ENCODE data around the gene URM1.
"Not testable (repeated sequence)": the region's sequence is repeated elsewhere in the genome, so short reads cannot be mapped to it uniquely, and the experiment has no call there.

Gene URM1

GRCh38 chr9:128415281-128415680, 44.1 kb downstream of the URM1 start:
- no peak overlapping the region for H3K4me3 Mint-ChIP-seq
- DNase-seq (ENCODE audit: low spot score) = no peak
- no peaks in the 10 kb centered on the region for H3K36me3 Mint-ChIP-seq (ENCODE audit: low read depth)
- H3K27ac Mint-ChIP-seq = no peak overlapping the region
- H3K9me3 Mint-ChIP-seq = no peaks in the 10 kb centered on the region
- H3K4me1 Mint-ChIP-seq (ENCODE audit: low read depth) = peaks cover 6% of the 10 kb centered on the region
- H3K27me3 Mint-ChIP-seq (ENCODE audit: low read depth) = peaks cover 49% of the 10 kb centered on the region

GRCh38 chr9:128416014-128416413, 44.8 kb downstream of the URM1 start:
- H3K4me3 Mint-ChIP-seq = no peak overlapping the region
- peaks cover 6% of the 10 kb centered on the region for H3K4me1 Mint-ChIP-seq (ENCODE audit: low read depth)
- no peak for DNase-seq (ENCODE audit: low spot score)
- H3K9me3 Mint-ChIP-seq = no peaks in the 10 kb centered on the region
- H3K36me3 Mint-ChIP-seq (ENCODE audit: low read depth) = no peaks in the 10 kb centered on the region
- no peak overlapping the region for H3K27ac Mint-ChIP-seq
- H3K27me3 Mint-ChIP-seq (ENCODE audit: low read depth) = peaks cover 48% of the 10 kb centered on the region

DNA sequence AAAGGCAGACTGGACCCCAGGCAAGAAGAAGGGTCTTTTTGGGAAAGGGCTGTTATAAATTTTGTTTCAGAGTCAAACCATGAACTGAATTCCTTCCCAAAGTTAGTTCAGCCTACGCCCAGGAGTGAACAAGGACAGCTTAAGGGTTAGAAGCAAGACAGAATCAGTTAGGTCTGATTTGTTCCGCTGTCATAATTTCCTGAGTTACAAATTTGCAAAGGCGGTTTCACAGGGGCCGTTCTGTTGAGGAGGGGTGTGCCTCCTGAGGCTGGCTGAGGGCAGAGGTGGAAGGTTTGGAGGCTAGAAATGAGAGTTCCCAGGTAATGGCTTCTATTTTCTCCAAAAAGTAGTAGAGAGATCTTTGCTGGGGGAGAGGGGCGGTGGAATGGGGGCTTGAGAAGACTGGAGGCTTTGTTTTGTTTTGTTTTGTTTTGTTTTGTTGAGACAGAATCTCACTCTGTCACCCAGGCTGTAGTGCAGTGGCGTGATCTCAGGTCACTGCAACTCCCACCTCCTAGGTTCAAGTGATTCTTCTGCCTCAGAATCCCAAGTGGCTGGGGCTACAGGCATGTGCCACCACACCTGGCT, 45.4 kb downstream of the URM1 start:
- no peaks in the 10 kb centered on the region for H3K9me3 Mint-ChIP-seq

GRCh38 chr9:128419061-128419925, 48.1 kb downstream of the URM1 start:
- peaks cover 9% of the 10 kb centered on the region for H3K4me1 Mint-ChIP-seq (ENCODE audit: low read depth)
- no peak for DNase-seq (ENCODE audit: low spot score)
- no peaks in the 10 kb centered on the region for H3K36me3 Mint-ChIP-seq (ENCODE audit: low read depth)
- H3K9me3 Mint-ChIP-seq = no peaks in the 10 kb centered on the region
- no peak overlapping the region for H3K27ac Mint-ChIP-seq
- H3K27me3 Mint-ChIP-seq (ENCODE audit: low read depth) = peaks cover 44% of the 10 kb centered on the region
- peak overlapping the region; percentile 77 for H3K4me3 Mint-ChIP-seq

More for the DNA sequence above, 45.4 kb downstream of the URM1 start:
- H3K27ac Mint-ChIP-seq = no peak overlapping the region
- peaks cover 6% of the 10 kb centered on the region for H3K4me1 Mint-ChIP-seq (ENCODE audit: low read depth)
- H3K27me3 Mint-ChIP-seq (ENCODE audit: low read depth) = peaks cover 43% of the 10 kb centered on the region
- H3K36me3 Mint-ChIP-seq (ENCODE audit: low read depth) = no peaks in the 10 kb centered on the region
- no peak overlapping the region for H3K4me3 Mint-ChIP-seq
- DNase-seq (ENCODE audit: low spot score) = no peak

DNA sequence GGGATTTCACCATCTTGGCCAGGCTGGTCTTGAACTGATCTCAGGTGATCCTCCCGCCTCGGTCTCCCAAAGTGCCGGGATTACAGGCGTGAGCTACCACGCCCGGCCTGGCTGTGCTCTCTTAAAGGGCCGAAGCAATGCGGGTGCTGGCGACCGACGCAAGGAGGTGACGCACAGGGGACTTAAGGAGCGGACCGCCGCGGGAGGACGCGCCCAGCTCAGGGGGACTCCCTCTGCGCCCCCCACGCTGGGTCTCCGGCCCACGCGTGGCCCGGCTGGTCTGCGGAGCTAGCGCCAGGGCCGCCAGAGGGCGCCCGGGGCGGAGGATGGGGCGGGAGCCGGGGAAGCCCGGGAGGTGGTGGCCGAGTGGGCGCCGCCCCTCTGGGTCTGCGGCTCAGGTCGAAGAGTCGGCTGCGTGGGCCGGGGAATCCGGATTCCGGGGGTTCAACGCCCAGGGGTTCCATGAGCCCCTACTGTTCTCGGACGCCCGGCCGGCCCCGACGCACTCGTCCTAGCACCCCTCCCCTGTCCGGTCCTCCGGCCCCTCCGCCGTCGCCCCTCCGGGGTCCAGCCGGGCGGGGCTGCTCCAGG, 49.0 kb downstream of the URM1 start:
- peak overlapping the region; percentile 36 for H3K27ac Mint-ChIP-seq
- peak; percentile 80 for DNase-seq (ENCODE audit: low spot score)
- peak overlapping the region; percentile 77 for H3K4me3 Mint-ChIP-seq
- peaks cover 9% of the 10 kb centered on the region for H3K4me1 Mint-ChIP-seq (ENCODE audit: low read depth)
- peaks cover 38% of the 10 kb centered on the region for H3K27me3 Mint-ChIP-seq (ENCODE audit: low read depth)
- no peaks in the 10 kb centered on the region for H3K9me3 Mint-ChIP-seq
- no peaks in the 10 kb centered on the region for H3K36me3 Mint-ChIP-seq (ENCODE audit: low read depth)

DNA sequence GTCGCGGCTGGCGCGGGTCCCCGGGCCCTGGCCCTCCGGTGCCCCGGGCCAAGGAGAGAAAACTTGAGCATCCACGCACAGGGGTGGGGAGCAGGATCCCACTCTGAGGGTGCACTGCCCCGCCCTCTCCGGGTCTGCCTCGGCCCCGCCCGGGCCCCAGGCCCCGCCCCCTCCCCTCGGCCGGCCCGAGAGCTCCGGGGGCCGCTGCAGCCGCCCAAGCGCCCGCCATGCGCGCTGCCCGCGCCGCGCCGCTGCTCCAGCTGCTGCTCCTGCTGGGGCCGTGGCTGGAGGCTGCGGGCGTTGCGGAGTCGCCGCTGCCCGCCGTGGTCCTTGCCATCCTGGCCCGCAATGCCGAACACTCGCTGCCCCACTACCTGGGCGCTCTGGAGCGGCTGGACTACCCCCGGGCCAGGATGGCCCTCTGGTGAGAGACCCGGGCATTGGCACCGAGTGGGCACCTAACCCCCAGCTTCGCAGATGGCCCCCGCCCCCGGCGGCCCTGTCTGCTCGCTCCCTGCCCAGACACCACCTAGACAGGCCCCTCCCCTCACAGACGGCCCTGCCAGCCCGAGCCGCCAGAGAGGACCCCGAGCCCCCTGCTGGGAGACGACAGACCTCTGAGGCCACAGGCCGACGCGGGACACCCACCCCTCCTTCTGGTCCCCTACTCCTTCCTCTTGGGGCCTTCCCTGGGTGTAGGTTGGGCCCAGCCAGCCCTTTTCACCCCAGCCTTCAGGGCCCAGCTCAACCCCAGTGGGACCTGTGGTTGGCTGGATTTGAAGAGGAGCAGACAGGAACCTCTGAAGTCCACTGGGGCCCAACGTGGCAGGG, 49.7 kb downstream of the URM1 start, which contains the start of gene CERCAM:
Gene CERCAM, plus strand, starts transcription at position 207 of the 831 bp plus-strand sequence. Its CDS starts 21 bp downstream, at position 228.
- peak within 1 kb of the TSS; percentile 36 for H3K27ac Mint-ChIP-seq

DNA sequence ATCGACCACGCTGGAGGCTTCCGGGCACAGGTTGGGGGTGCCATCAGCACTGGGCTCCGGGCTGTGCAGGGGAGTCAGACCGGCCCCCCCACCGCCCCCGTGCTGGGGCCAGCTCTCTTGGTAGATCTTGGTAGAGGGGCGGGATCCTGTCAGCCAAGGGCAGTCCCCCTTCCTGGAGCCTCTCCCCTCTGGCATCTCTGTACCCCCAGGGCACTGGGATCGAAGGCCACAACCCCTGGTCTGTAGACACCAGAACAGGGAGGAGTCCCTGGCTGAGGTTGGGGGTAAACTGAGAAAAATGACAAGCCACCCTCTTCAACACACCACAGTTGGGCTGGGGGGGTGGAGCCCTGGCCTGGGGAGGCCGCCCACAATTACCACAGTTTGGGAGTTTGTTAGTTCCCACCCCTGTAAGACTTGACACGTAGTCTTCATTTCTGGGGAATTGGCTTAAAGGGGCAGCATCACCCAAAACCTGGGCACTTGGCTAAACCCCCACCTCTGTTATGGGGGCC, 50.4 kb downstream of the URM1 start:
- Mint-ChIP-seq H3K27ac (no peak overlapping the region), H3K27me3 (ENCODE audit: low read depth) (peaks cover 25% of the 10 kb centered on the region), H3K4me1 (ENCODE audit: low read depth) (peaks cover 4% of the 10 kb centered on the region), H3K9me3 (no peaks in the 10 kb centered on the region), H3K4me3 (peak overlapping the region; percentile 66), H3K36me3 (ENCODE audit: low read depth) (no peaks in the 10 kb centered on the region)
- peak; percentile 26 for DNase-seq (ENCODE audit: low spot score)

More for the DNA sequence above, 49.7 kb downstream of the URM1 start, which contains the start of gene CERCAM:
- H3K36me3 Mint-ChIP-seq (ENCODE audit: low read depth) = no peaks in the 10 kb centered on the region
- peak within 1 kb of the TSS; percentile 77 for H3K4me3 Mint-ChIP-seq
- H3K27me3 Mint-ChIP-seq (ENCODE audit: low read depth) = peaks cover 32% of the 10 kb centered on the region
- peak; percentile 42 for DNase-seq (ENCODE audit: low spot score)
- no peaks in the 10 kb centered on the region for H3K9me3 Mint-ChIP-seq
- H3K4me1 Mint-ChIP-seq (ENCODE audit: low read depth) = peaks cover 9% of the 10 kb centered on the region

GRCh38 chr9:128422022-128422782, 51.0 kb downstream of the URM1 start:
- not testable (repeated sequence) for H3K9me3 Mint-ChIP-seq; H3K36me3 Mint-ChIP-seq (ENCODE audit: low read depth); H3K27ac Mint-ChIP-seq; H3K4me1 Mint-ChIP-seq (ENCODE audit: low read depth); DNase-seq (ENCODE audit: low spot score)
- Mint-ChIP-seq H3K4me3 (peak overlapping the region; percentile 66), H3K27me3 (ENCODE audit: low read depth) (peaks cover 23% of the 10 kb centered on the region)

GRCh38 chr9:128422783-128423150, 51.6 kb downstream of the URM1 start:
- no peaks in the 10 kb centered on the region for H3K36me3 Mint-ChIP-seq (ENCODE audit: low read depth)
- H3K27me3 Mint-ChIP-seq (ENCODE audit: low read depth) = peaks cover 20% of the 10 kb centered on the region
- H3K4me1 Mint-ChIP-seq (ENCODE audit: low read depth) = peaks cover 3% of the 10 kb centered on the region
- no peaks in the 10 kb centered on the region for H3K9me3 Mint-ChIP-seq
- H3K27ac Mint-ChIP-seq = no peak overlapping the region
- no peak for DNase-seq (ENCODE audit: low spot score)
- no peak overlapping the region for H3K4me3 Mint-ChIP-seq

DNA sequence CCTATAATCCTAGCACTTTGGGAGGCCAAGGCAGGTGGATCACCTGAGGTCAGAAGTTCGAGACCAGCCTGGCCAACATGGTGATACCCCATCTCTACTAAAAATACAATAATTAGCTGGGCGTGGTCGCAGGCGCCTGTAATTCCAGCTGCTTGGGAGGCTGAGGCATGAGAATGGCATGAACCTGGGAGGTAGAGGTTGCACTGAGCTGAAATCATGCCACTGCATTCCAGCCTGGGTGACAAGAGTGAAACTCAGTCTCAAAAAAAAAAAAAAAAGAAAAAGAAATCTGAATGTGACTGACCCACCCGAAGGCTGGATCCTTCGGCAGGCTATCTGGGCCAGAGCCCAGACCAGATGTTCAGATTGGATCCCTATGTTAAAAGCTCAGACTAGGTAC, 52.2 kb downstream of the URM1 start:
- not testable (repeated sequence) for H3K27ac Mint-ChIP-seq; DNase-seq (ENCODE audit: low spot score); H3K4me3 Mint-ChIP-seq; H3K9me3 Mint-ChIP-seq; H3K4me1 Mint-ChIP-seq (ENCODE audit: low read depth); H3K36me3 Mint-ChIP-seq (ENCODE audit: low read depth)
- H3K27me3 Mint-ChIP-seq (ENCODE audit: low read depth) = peaks cover 20% of the 10 kb centered on the region

DNA sequence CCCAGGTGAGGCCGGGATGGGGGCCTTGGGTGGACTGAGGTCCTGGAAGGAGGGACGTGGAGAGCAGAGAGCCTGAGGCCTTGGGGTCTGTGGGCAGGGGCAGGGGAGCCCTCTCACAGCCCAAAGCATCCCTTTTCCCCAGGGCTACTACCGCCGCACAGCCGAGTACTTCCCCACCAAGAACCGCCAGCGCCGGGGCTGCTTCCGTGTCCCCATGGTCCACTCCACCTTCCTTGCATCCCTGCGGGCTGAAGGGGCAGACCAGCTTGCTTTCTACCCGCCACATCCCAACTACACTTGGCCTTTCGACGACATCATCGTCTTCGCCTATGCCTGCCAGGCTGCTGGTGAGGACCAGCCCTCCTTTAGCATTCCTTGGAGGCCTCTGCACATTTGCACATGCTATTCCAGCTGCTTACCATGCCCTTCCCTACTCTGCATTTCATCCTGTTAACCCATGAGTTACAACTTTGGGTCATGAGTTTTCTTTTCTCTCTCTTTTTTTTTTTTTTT, 53.1 kb downstream of the URM1 start:
- no peak overlapping the region for H3K4me3 Mint-ChIP-seq
- no peak overlapping the region for H3K27ac Mint-ChIP-seq
- H3K27me3 Mint-ChIP-seq (ENCODE audit: low read depth) = peaks cover 12% of the 10 kb centered on the region
- peaks cover 3% of the 10 kb centered on the region for H3K4me1 Mint-ChIP-seq (ENCODE audit: low read depth)
- no peaks in the 10 kb centered on the region for H3K36me3 Mint-ChIP-seq (ENCODE audit: low read depth)
- H3K9me3 Mint-ChIP-seq = no peaks in the 10 kb centered on the region
- DNase-seq (ENCODE audit: low spot score) = no peak

GRCh38 chr9:128428644-128429512, 57.7 kb downstream of the URM1 start:
- H3K27me3 Mint-ChIP-seq (ENCODE audit: low read depth) = no peaks in the 10 kb centered on the region
- H3K4me3 Mint-ChIP-seq = no peak overlapping the region
- no peaks in the 10 kb centered on the region for H3K4me1 Mint-ChIP-seq (ENCODE audit: low read depth)
- no peak overlapping the region for H3K27ac Mint-ChIP-seq
- DNase-seq (ENCODE audit: low spot score) = no peak
- no peaks in the 10 kb centered on the region for H3K36me3 Mint-ChIP-seq (ENCODE audit: low read depth)
- H3K9me3 Mint-ChIP-seq = no peaks in the 10 kb centered on the region

All from T-helper 2 cell treated with Interferon-gamma antibody and Interleukin-4, amounts not matched to agents 5 μg/mL and 100 μg/mL, for 36 hours (primary cell).